Lung (tissue), 12 donors: ENCODE results near the gene SEC23IP. TPM values are rescaled to one million over a fixed set of nuclear protein-coding genes. Genes with fewer than 3 reads are reported as not detected.
"Not testable (repeated sequence)": the region's sequence is repeated elsewhere in the genome, so short reads cannot be mapped to it uniquely, and the experiment has no call there.

Source experiments
- ATAC-seq: fragments of 200-7000 bp; cut with Tn5 transposase; one replicate; pipeline ENCODE4 v1.9.1; 2020; ENCODE audit warnings: moderate number of reproducible peaks; ENCODE audit not compliant: insufficient read depth, low FRiP score
- DNase-seq, 3 donors: peaks; one replicate each; pipeline ENCODE4 v3.0.0-alpha.2; 2013 to 2017
- H3K27ac ChIP-seq, 2 donors: one replicate each; pipeline ENCODE4 v1.5.1; 2013; ENCODE audit warnings: mild to moderate bottlenecking in 2 of 2, moderate library complexity in 2 of 2, control low read depth in 1 of 2, inconsistent platforms in 1 of 2, low read depth in 1 of 2, low read length in 1 of 2
- H3K27me3 ChIP-seq, 3 donors: one replicate each; pipeline ENCODE4 v1.5.1; 2013; ENCODE audit warnings: low read length in 2 of 3; ENCODE audit not compliant: control insufficient read depth in 3 of 3, insufficient read depth in 3 of 3
- H3K36me3 ChIP-seq, 4 donors: one replicate each; pipeline ENCODE4 v1.5.1; 2013; ENCODE audit warnings: low read length in 4 of 4, mild to moderate bottlenecking in 1 of 4, moderate library complexity in 1 of 4; ENCODE audit not compliant: control insufficient read depth in 4 of 4, insufficient read depth in 4 of 4
- H3K4me1 ChIP-seq, 5 donors: one replicate each; pipeline ENCODE4 v1.5.1; 2013; ENCODE audit warnings: low read length in 5 of 5, mild to moderate bottlenecking in 2 of 5, moderate library complexity in 1 of 5; ENCODE audit not compliant: control insufficient read depth in 5 of 5, insufficient read depth in 5 of 5
- H3K4me3 ChIP-seq: one replicate; pipeline ENCODE4 v1.5.1; 2013; ENCODE audit warnings: mild to moderate bottlenecking, control low read depth, moderate library complexity
- H3K9ac ChIP-seq, 2 donors: one replicate each; pipeline ENCODE4 v1.5.1; 2013; ENCODE audit warnings: low read length in 2 of 2, control low read depth in 1 of 2; ENCODE audit not compliant: insufficient read depth in 1 of 2
- H3K9me3 ChIP-seq, 4 donors: one replicate each; pipeline ENCODE4 v1.5.1; 2013; ENCODE audit warnings: low read length in 3 of 4, mild to moderate bottlenecking in 1 of 4, moderate library complexity in 1 of 4; ENCODE audit not compliant: control insufficient read depth in 4 of 4, insufficient read depth in 3 of 4
- CTCF ChIP-seq: IDR thresholded peaks from 2 replicates; pipeline ENCODE4 v1.5.1; 2012; ENCODE audit warnings: mild to moderate bottlenecking; ENCODE audit errors: control extremely low read depth, extremely low read depth
- WGBS, 2 donors: extraction: QIAGEN DNeasy Blood & Tissue Kit; methylation state at CpG; one replicate each; pipeline ENCODE4 v1.1.7; 2013; 5-methylcytosine and 5-hydroxymethylcytosine counted together
- polyA plus RNA-seq, 2 donors: library from polyadenylated mRNA; stranded (reverse); fragments of 200-250 nt; gene quantifications; one replicate each; pipeline ENCODE4 v1.2.1, GENCODE V29; 2013
- total RNA-seq, 2 donors: library from RNA; depleted of rRNA in 1 of 2; stranded (reverse); fragments of >200 nt in 1 of 2; gene quantifications; one replicate each; pipeline ENCODE4 v1.2.1, GENCODE V29; 2014 to 2021
- donor health status: control.
- donor health status: control.
- donor health status: Bipolar disorder and iron deficiency.
- donor health status: healthy.
- donor health status: DM: yes; HTN: yes; CAD: no.

Gene SEC23IP
- total and polyA plus RNA-seq, 4 donors = 9.3 to 69.4 (median 30.1) TPM

GRCh38 chr10:119890307-119890706 lies 2.2 kb upstream of the SEC23IP start:
- peaks cover 6 to 15% (median 9%) of the 10 kb centered on the region in 5 donors for H3K4me1 ChIP-seq
- not testable (repeated sequence) for ATAC-seq, H3K27ac ChIP-seq, H3K9ac ChIP-seq, H3K9me3 ChIP-seq, H3K27me3 ChIP-seq, DNase-seq, H3K4me3 ChIP-seq, H3K36me3 ChIP-seq
- 73 to 85% methylated on average over 4 of the region's 4 CpGs for WGBS, 2 donors

- H3K4me3 ChIP-seq, H3K9me3 ChIP-seq, DNase-seq, ATAC-seq, H3K36me3 ChIP-seq, H3K27me3 ChIP-seq: not testable (repeated sequence)
- 53 to 54% methylated on average over 14 of the region's 14 CpGs for WGBS, 2 donors
- Histone ChIP-seq H3K9ac (peak overlapping the region in 1 of 2 donors; percentile 50), H3K27ac (peak overlapping the region in 1 of 2 donors; percentile 75), H3K4me1 (peaks cover 12 to 28% (median 24%) of the 10 kb centered on the region in 5 donors)
These were observed 712 bp upstream of the SEC23IP start for GRCh38 chr10:119891849-119892187.

- Histone ChIP-seq H3K9me3 (no peaks in the 10 kb centered on the region), H3K36me3 (peaks cover 0 to 4% (median 2%) of the 10 kb centered on the region in 4 donors), H3K27me3 (no peaks in the 10 kb centered on the region), H3K4me1 (peaks cover 12 to 32% (median 28%) of the 10 kb centered on the region in 5 donors), H3K4me3 (peak overlapping the region; percentile 88), H3K27ac (peak overlapping the region; percentile 71 to 89), H3K9ac (peak overlapping the region; percentile 76 to 90)
- ATAC-seq (no peak), DNase-seq (no peak)
- WGBS, 2 donors = 7 to 13% methylated on average over 9 of the region's 9 CpGs
- no peak for TF ChIP-seq CTCF
These were observed 544 bp downstream of the SEC23IP start for GRCh38 chr10:119893074-119893473.

GRCh38 chr10:119893845-119894427 lies 1.4 kb downstream of the SEC23IP start:
- Histone ChIP-seq H3K27me3 (no peaks in the 10 kb centered on the region), H3K9me3 (no peaks in the 10 kb centered on the region), H3K4me3 (no peak overlapping the region), H3K4me1 (peaks cover 12 to 32% (median 28%) of the 10 kb centered on the region in 5 donors), H3K27ac (no peak overlapping the region), H3K36me3 (peaks cover 6 to 9% (median 8%) of the 10 kb centered on the region in 4 donors), H3K9ac (peak overlapping the region in 1 of 2 donors; percentile 25)
- no peak for TF ChIP-seq CTCF
- no peak for ATAC-seq
- no peak for DNase-seq
- 94 to 95% methylated on average over 3 of the region's 3 CpGs for WGBS, 2 donors
